ENCODE results near the gene OR5I1. TPM values are rescaled to one million over a fixed set of nuclear protein-coding genes. Genes with fewer than 3 reads are reported as not detected.

The OR5I1 gene
- total and polyA plus RNA-seq, 2 of the 8 experiments (the other 6 are each of a cell fraction or from before 2014, with no cell fraction given), result not detected

- no peak for TF ChIP-seq CHD7 (IDR thresholded peaks at IDR 0.05; ENCODE audit: insufficient replicate concordance, low read length)
- no peak for TF ChIP-seq SP1 (IDR thresholded peaks at IDR 0.05; ENCODE audit: low read depth, low read length)
- no peak for TF ChIP-seq JUND (IDR thresholded peaks at IDR 0.05; ENCODE audit: low read length)
- TF ChIP-seq BCL11A (IDR thresholded peaks at IDR 0.05; ENCODE audit: low read depth in 2 of 2, low read length in 2 of 2), result no peak
Measured at GRCh38 chr11:55902308-55902707, 33.9 kb downstream of the OR5I1 start (continued).

Data from H1 (cell line).